OCI-LY1 (cell line): ENCODE data around the gene BBS9.

Experiments used
- EZH2 ChIP-seq: fragments of 200-600 bp; sonication (generic), shearing (Covaris generic); IDR thresholded peaks from 2 replicates; pipeline ENCODE4 v1.8.0; 2017; ENCODE audit warnings: borderline replicate concordance, mixed run types, mild to moderate bottlenecking, antibody characterized with exemption, low read length, moderate library complexity, mixed read lengths
- TF ChIP-seq, protein P1 (sequence below): fragments of 200-600 bp; sonication (generic), shearing (Covaris generic); IDR thresholded peaks from 2 replicates; pipeline ENCODE4 v1.5.1; 2017; ENCODE audit warnings: mild to moderate bottlenecking, antibody characterized with exemption, low read length, moderate library complexity, mixed read lengths

DNA sequence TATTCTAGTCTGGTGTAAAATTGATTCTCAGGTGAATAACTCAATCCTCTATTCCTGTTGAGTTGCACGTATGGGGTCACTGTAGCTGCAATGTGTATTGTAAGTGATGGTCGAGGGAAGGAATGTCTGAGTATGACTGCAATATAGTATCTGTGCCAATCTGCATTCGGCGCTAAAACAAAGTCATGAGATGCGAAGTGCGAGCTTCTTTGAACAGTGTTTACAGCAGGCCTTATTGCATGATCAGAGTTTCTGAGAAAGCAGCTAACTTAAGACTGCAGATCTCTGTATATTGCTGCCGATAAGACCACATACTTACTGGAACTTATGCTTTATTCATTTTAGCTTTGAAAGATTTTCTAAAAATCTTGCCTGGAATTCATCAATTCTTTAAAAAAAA, 434.3 kb downstream of the BBS9 start:
- TF ChIP-seq, protein P1, sequence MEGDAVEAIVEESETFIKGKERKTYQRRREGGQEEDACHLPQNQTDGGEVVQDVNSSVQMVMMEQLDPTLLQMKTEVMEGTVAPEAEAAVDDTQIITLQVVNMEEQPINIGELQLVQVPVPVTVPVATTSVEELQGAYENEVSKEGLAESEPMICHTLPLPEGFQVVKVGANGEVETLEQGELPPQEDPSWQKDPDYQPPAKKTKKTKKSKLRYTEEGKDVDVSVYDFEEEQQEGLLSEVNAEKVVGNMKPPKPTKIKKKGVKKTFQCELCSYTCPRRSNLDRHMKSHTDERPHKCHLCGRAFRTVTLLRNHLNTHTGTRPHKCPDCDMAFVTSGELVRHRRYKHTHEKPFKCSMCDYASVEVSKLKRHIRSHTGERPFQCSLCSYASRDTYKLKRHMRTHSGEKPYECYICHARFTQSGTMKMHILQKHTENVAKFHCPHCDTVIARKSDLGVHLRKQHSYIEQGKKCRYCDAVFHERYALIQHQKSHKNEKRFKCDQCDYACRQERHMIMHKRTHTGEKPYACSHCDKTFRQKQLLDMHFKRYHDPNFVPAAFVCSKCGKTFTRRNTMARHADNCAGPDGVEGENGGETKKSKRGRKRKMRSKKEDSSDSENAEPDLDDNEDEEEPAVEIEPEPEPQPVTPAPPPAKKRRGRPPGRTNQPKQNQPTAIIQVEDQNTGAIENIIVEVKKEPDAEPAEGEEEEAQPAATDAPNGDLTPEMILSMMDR, result no peak
- TF ChIP-seq EZH2, result no peak
